Natural killer cell (primary cell): Measurements from ENCODE around the gene PXDN. TPM values are rescaled to one million over a fixed set of nuclear protein-coding genes. Genes with fewer than 3 reads are reported as not detected.

Experiments used
- ATAC-seq, 3 donors: fragments of 150-1000 bp in 2 of 3; fragments of 200-7000 bp in 1 of 3; cut with Tn5 transposase; 1 replicate in 1 of 3; 2 replicates in 2 of 3; pipeline ENCODE4 v1.10.0; 2021; ENCODE audit warnings: mild to moderate bottlenecking in 2 of 3, moderate library complexity in 2 of 3
- DNase-seq, 2 donors: peaks; one replicate each; pipeline versions ENCODE4 v3.0.0 to v3.0.0-alpha.2; 2013 to 2021; ENCODE audit warnings: mixed read lengths in 1 of 2
- H3K27ac ChIP-seq: one replicate; pipeline ENCODE4 v1.5.1; 2013; ENCODE audit warnings: mild to moderate bottlenecking, low read length
- H3K27me3 ChIP-seq: one replicate; pipeline ENCODE4 v1.6.1; 2013; ENCODE audit warnings: low read length; ENCODE audit not compliant: control insufficient read depth, insufficient read depth
- H3K36me3 ChIP-seq: one replicate; pipeline ENCODE4 v1.6.1; 2013; ENCODE audit warnings: low read length; ENCODE audit not compliant: control insufficient read depth, insufficient read depth
- H3K4me1 ChIP-seq: one replicate; pipeline ENCODE4 v1.6.1; 2013; ENCODE audit warnings: low read length; ENCODE audit not compliant: control insufficient read depth, insufficient read depth
- H3K4me3 ChIP-seq: one replicate; pipeline ENCODE4 v1.5.1; 2013; ENCODE audit warnings: low read length
- H3K9me3 ChIP-seq: one replicate; pipeline ENCODE4 v1.6.1; 2013; ENCODE audit warnings: low read length; ENCODE audit not compliant: control insufficient read depth, insufficient read depth
- H3K27ac Mint-ChIP-seq, 2 donors: one replicate each; pipeline ENCODE4 v1.8.0; 2022; ENCODE audit warnings: mild to moderate bottlenecking in 2 of 2, mixed read lengths in 2 of 2, moderate library complexity in 1 of 2
- H3K27me3 Mint-ChIP-seq, 2 donors: one replicate each; pipeline ENCODE4 v1.8.0; 2022; ENCODE audit warnings: low read depth in 2 of 2, mixed read lengths in 2 of 2
- H3K36me3 Mint-ChIP-seq: one replicate; pipeline ENCODE4 v1.8.0; 2022; ENCODE audit warnings: mixed read lengths
- H3K4me1 Mint-ChIP-seq, 2 donors: one replicate each; pipeline ENCODE4 v1.8.0; 2022; ENCODE audit warnings: mixed read lengths in 2 of 2
- H3K4me3 Mint-ChIP-seq: one replicate; pipeline ENCODE4 v1.8.0; 2022; ENCODE audit warnings: mild to moderate bottlenecking, moderate library complexity, mixed read lengths
- H3K9me3 Mint-ChIP-seq, 2 donors: one replicate each; pipeline ENCODE4 v1.8.0; 2022; ENCODE audit warnings: mixed read lengths in 2 of 2
- WGBS: methylation state at CpG from one replicate; pipeline ENCODE4 v1.1.7; 2013; ENCODE audit warnings: missing lambda C conversion rate; ENCODE audit not compliant: insufficient coverage; 5-methylcytosine and 5-hydroxymethylcytosine counted together
- intact Hi-C: fragments of 100-400 bp; cut with micrococcal nuclease; formaldehyde crosslinking; loops from one replicate; pipeline ENCODE4 v1.14.2; 2022
- total RNA-seq, 4 donors: library from RNA; stranded (reverse); fragments of 120-200 nt in 1 of 4; gene quantifications; one replicate each; pipeline versions ENCODE4 v1.2.3 to v1.2.4, GENCODE V29; 2013 to 2022
- TF ChIP-seq, protein P1 (sequence below): fragments of 200-600 bp; IDR thresholded peaks from one replicate; pipeline ENCODE4 v1.8.0; 2022; ENCODE audit warnings: antibody characterized with exemption

Gene PXDN
- total RNA-seq, 3 donors from 2014 or later (not counting 1 experiment from before 2014, with no cell fraction given), result 2.1 to 3.7 (median 2.5) TPM

- 92% methylated on average over 13 of the region's 13 CpGs for WGBS
- intact Hi-C loops, result no loop called here
Measured at GRCh38 chr2:1759611-1759930, 15.3 kb upstream of the PXDN start.

GRCh38 chr2:1758774-1759610 lies 14.7 kb upstream of the PXDN start:
- peaks cover 19% of the 10 kb centered on the region for H3K9me3 ChIP-seq
- 94% methylated on average over 26 of the region's 26 CpGs for WGBS
- DNase-seq, result no peak

More at GRCh38 chr2:1759611-1759930, 15.3 kb upstream of the PXDN start:
- Mint-ChIP-seq H3K9me3 (no peaks in the 10 kb centered on the region), H3K4me3 (no peak overlapping the region), H3K36me3 (no peaks in the 10 kb centered on the region), H3K27me3 (peaks cover 0 to 7% of the 10 kb centered on the region in 2 donors), H3K27ac (no peak overlapping the region), H3K4me1 (no peaks in the 10 kb centered on the region)
- H3K27ac ChIP-seq, result no peak overlapping the region
- TF ChIP-seq, protein P1, sequence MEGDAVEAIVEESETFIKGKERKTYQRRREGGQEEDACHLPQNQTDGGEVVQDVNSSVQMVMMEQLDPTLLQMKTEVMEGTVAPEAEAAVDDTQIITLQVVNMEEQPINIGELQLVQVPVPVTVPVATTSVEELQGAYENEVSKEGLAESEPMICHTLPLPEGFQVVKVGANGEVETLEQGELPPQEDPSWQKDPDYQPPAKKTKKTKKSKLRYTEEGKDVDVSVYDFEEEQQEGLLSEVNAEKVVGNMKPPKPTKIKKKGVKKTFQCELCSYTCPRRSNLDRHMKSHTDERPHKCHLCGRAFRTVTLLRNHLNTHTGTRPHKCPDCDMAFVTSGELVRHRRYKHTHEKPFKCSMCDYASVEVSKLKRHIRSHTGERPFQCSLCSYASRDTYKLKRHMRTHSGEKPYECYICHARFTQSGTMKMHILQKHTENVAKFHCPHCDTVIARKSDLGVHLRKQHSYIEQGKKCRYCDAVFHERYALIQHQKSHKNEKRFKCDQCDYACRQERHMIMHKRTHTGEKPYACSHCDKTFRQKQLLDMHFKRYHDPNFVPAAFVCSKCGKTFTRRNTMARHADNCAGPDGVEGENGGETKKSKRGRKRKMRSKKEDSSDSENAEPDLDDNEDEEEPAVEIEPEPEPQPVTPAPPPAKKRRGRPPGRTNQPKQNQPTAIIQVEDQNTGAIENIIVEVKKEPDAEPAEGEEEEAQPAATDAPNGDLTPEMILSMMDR, result no peak
- no peaks in the 10 kb centered on the region for H3K4me1 ChIP-seq
- DNase-seq (no peak), ATAC-seq (no peak)
- H3K36me3 ChIP-seq, result no peaks in the 10 kb centered on the region
- H3K27me3 ChIP-seq, result no peaks in the 10 kb centered on the region
- peaks cover 13% of the 10 kb centered on the region for H3K9me3 ChIP-seq
- no peak overlapping the region for H3K4me3 ChIP-seq

DNA sequence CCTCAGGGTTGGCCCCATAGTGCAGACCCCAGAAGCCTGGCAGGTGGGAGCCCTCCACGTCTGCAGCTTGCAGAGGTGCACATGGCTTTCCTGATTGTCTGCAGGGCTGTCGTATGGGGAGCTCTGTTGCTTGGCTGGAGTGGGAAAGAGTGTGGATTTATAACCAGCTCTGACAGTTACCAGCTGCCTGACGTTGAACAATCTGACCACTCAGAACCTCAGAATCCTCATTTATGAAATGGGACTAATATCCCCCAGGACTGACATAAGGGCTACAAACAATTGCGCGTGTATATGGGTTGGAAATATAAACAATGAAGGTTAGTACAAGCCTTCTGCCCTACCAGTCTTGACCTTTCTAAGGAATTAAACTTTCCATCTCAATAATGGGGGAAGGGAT lies 13.9 kb upstream of the PXDN start:
- no peak overlapping the region for H3K4me3 Mint-ChIP-seq

More at GRCh38 chr2:1758774-1759610, 14.7 kb upstream of the PXDN start:
- H3K36me3 ChIP-seq, result no peaks in the 10 kb centered on the region
- no peaks in the 10 kb centered on the region for H3K36me3 Mint-ChIP-seq
- no peak overlapping the region for H3K27ac Mint-ChIP-seq
- no peak for ATAC-seq
- H3K4me3 ChIP-seq, result no peak overlapping the region
- intact Hi-C loops, result no loop called here
- H3K27ac ChIP-seq, result no peak overlapping the region
- H3K9me3 Mint-ChIP-seq, result no peaks in the 10 kb centered on the region
- H3K4me3 Mint-ChIP-seq, result no peak overlapping the region
- H3K4me1 Mint-ChIP-seq, result no peaks in the 10 kb centered on the region
- TF ChIP-seq, protein P1, result no peak
- H3K27me3 Mint-ChIP-seq, result peaks cover 0 to 7% of the 10 kb centered on the region in 2 donors
- H3K27me3 ChIP-seq, result no peaks in the 10 kb centered on the region
- no peaks in the 10 kb centered on the region for H3K4me1 ChIP-seq

More for the DNA sequence above, 13.9 kb upstream of the PXDN start:
- Histone ChIP-seq H3K9me3 (peaks cover 21% of the 10 kb centered on the region), H3K4me3 (no peak overlapping the region), H3K27ac (no peak overlapping the region), H3K36me3 (no peaks in the 10 kb centered on the region), H3K4me1 (no peaks in the 10 kb centered on the region), H3K27me3 (no peaks in the 10 kb centered on the region)
- 74% methylated on average over 3 of the region's 5 CpGs for WGBS
- ATAC-seq, result no peak
- Mint-ChIP-seq H3K36me3 (no peaks in the 10 kb centered on the region), H3K27me3 (peaks cover 0 to 7% of the 10 kb centered on the region in 2 donors), H3K27ac (no peak overlapping the region), H3K4me1 (no peaks in the 10 kb centered on the region), H3K9me3 (no peaks in the 10 kb centered on the region)
- DNase-seq, result no peak
- TF ChIP-seq, protein P1, result no peak
- intact Hi-C loops, result no loop called here
